ENCODE measurements around the gene SIGLECL1. TPM values are rescaled to one million over a fixed set of nuclear protein-coding genes. Genes with fewer than 3 reads are reported as not detected.

Gene SIGLECL1
- total RNA-seq, 4 donors from 2014 or later: 0.55 TPM; not detected in 3

DNA sequence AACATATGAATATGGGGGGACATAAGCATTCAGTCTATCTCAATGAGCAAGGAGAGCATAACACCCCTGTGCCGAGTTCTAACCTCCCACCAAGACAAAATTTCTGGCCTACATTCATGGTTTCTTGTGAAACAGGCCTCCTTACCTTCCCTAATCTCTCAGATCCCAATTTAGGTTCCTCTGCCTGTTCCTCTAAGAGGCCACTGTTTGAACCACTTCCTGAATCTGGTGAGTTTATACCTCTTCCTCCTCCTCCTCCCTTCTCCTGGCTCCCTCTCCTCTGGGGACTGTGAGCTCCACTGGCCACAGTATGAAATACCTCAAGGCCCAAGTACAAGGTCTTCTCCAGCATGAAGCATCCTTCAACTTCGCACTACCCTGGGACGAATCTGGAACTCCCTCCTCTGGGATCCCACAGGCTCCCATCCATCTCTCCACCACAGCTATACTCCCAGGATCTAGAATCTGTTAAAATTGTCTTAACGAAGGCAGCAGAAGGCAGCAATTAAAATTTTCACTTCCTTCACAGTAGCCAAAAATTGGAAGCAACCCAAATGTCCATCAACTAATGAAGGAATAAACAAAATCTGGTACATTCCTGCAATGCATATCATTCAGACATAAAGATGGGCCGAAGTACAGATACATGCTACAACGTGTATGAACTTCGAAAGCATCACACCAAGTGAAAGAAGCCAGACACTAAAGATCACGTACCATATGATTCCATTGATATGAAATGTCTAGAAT lies 7.8 kb upstream of the SIGLECL1 start:
- no peaks in the 10 kb centered on the region for H3K27me3 ChIP-seq
- no peak overlapping the region for H3K4me3 ChIP-seq
- no peaks in the 10 kb centered on the region for H3K9me3 ChIP-seq
- TF ChIP-seq POLR2A (IDR thresholded peaks at IDR 0.05): no peak
- TF ChIP-seq, protein P1, sequence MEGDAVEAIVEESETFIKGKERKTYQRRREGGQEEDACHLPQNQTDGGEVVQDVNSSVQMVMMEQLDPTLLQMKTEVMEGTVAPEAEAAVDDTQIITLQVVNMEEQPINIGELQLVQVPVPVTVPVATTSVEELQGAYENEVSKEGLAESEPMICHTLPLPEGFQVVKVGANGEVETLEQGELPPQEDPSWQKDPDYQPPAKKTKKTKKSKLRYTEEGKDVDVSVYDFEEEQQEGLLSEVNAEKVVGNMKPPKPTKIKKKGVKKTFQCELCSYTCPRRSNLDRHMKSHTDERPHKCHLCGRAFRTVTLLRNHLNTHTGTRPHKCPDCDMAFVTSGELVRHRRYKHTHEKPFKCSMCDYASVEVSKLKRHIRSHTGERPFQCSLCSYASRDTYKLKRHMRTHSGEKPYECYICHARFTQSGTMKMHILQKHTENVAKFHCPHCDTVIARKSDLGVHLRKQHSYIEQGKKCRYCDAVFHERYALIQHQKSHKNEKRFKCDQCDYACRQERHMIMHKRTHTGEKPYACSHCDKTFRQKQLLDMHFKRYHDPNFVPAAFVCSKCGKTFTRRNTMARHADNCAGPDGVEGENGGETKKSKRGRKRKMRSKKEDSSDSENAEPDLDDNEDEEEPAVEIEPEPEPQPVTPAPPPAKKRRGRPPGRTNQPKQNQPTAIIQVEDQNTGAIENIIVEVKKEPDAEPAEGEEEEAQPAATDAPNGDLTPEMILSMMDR (IDR thresholded peaks at IDR 0.05): no peak
- DNase-seq: no peak
- H3K27ac ChIP-seq: no peak overlapping the region
- no peaks in the 10 kb centered on the region for H3K36me3 ChIP-seq
- intact Hi-C loops (cut with DNase I; ENCODE audit: low total_unique reads): no loop called here
- H3K4me1 ChIP-seq: no peaks in the 10 kb centered on the region

- Histone ChIP-seq H3K9me3 (no peaks in the 10 kb centered on the region), H3K27ac (no peak overlapping the region), H3K4me3 (no peak overlapping the region), H3K36me3 (no peaks in the 10 kb centered on the region), H3K27me3 (no peaks in the 10 kb centered on the region), H3K4me1 (no peaks in the 10 kb centered on the region)
- TF ChIP-seq POLR2A (IDR thresholded peaks at IDR 0.05): no peak
- TF ChIP-seq, protein P1 (IDR thresholded peaks at IDR 0.05): no peak
- intact Hi-C loops (cut with DNase I; ENCODE audit: low total_unique reads): no loop called here
- no peak for DNase-seq
Measured at GRCh38 chr19:51246164-51246552, 4.7 kb upstream of the SIGLECL1 start.

DNA sequence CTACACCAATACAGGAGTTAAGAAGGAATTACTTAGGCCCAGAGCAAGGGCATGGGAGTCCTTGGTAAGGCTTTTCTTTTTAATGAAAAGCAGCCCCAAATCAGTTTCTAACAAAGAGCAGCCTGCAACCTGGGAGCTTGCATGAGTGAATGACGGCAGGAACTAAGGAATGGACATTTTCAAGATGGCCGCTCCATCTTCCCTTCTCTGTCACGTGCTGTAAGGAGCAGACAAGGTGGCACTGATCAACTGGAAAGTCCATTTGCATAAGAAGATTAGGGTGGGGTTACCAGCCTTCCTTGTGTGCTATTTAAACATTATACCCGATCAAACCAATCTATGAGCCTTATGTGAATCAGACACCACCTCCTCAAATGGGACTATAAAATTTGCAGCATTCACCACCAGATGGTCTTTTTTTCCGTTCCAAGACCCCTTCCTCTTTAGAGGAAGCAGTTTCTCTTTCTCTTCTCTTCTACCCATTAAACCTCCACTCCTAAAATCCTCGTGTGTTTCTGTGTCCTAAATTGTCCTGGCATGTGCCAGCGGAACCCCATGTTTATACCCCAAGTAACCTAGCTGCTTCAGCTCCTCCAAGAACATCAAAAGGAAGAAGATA lies 2.8 kb upstream of the SIGLECL1 start:
- Histone ChIP-seq H3K4me1 (no peaks in the 10 kb centered on the region), H3K9me3 (no peaks in the 10 kb centered on the region), H3K27me3 (no peaks in the 10 kb centered on the region), H3K4me3 (no peak overlapping the region), H3K27ac (no peak overlapping the region), H3K36me3 (no peaks in the 10 kb centered on the region)
- intact Hi-C loops (cut with DNase I; ENCODE audit: low total_unique reads): no loop called here
- DNase-seq: no peak
- TF ChIP-seq, protein P1 (IDR thresholded peaks at IDR 0.05): no peak
- TF ChIP-seq POLR2A (IDR thresholded peaks at IDR 0.05): no peak

GRCh38 chr19:51251468-51251820 lies 564 bp downstream of the SIGLECL1 start:
- intact Hi-C loops (cut with DNase I; ENCODE audit: low total_unique reads): no loop called here
- TF ChIP-seq POLR2A (IDR thresholded peaks at IDR 0.05): no peak
- TF ChIP-seq, protein P1 (IDR thresholded peaks at IDR 0.05): no peak
- no peaks in the 10 kb centered on the region for H3K4me1 ChIP-seq

GRCh38 chr19:51252306-51253079 lies 1.6 kb downstream of the SIGLECL1 start:
- Histone ChIP-seq H3K27me3 (no peaks in the 10 kb centered on the region), H3K4me1 (no peaks in the 10 kb centered on the region), H3K9me3 (no peaks in the 10 kb centered on the region), H3K36me3 (no peaks in the 10 kb centered on the region), H3K27ac (no peak overlapping the region), H3K4me3 (no peak overlapping the region)
- TF ChIP-seq, protein P1 (IDR thresholded peaks at IDR 0.05): no peak
- no peak for TF ChIP-seq POLR2A (IDR thresholded peaks at IDR 0.05)
- intact Hi-C loops (cut with DNase I; ENCODE audit: low total_unique reads): no loop called here
- DNase-seq: no peak

More at GRCh38 chr19:51251468-51251820, 564 bp downstream of the SIGLECL1 start:
- DNase-seq: no peak
- no peak overlapping the region for H3K27ac ChIP-seq
- H3K9me3 ChIP-seq: no peaks in the 10 kb centered on the region
- no peaks in the 10 kb centered on the region for H3K27me3 ChIP-seq
- no peaks in the 10 kb centered on the region for H3K36me3 ChIP-seq
- no peak overlapping the region for H3K4me3 ChIP-seq

All from uterus (tissue), 4 donors.